HepG2 (cell line): ENCODE data around the gene SRCIN1. TPM values are rescaled to one million over a fixed set of nuclear protein-coding genes. Genes with fewer than 3 reads are reported as not detected.
A peak's percentile ranks its signal among the peaks of the same experiment; 100 is the strongest.

Experiments
- BRD4 ChIP-seq: sonication (generic); formaldehyde crosslinking; IDR thresholded peaks from 2 replicates; pipeline ENCODE4 v1.4.0; 2020; ENCODE audit warnings: missing genetic modification reagents
- CHCHD3 ChIP-seq: sonication (generic); formaldehyde crosslinking; IDR thresholded peaks from 2 replicates; pipeline ENCODE4 v1.8.0; 2022; ENCODE audit warnings: mild to moderate bottlenecking, missing genetic modification reagents, moderate library complexity
- ELK4 ChIP-seq: sonication (generic); formaldehyde crosslinking; IDR thresholded peaks from 2 replicates; pipeline ENCODE4 v1.9.0; 2021; ENCODE audit warnings: missing genetic modification reagents, borderline replicate concordance
- EZH2 ChIP-seq: conservative IDR thresholded peaks from 2 replicates; pipeline ENCODE4 v1.6.1; 2012; ENCODE audit warnings: mild to moderate bottlenecking, low read depth, low read length, moderate library complexity
- FIP1L1 ChIP-seq: fragments of 200-400 bp; formaldehyde crosslinking; IDR thresholded peaks from 2 replicates; pipeline ENCODE4 v1.6.1; 2018; ENCODE audit warnings: low read depth, mild to moderate bottlenecking, low read length, moderate library complexity, borderline replicate concordance; ENCODE audit not compliant: insufficient read depth
- FOXP1 ChIP-seq, 2 experiments: fragments of 450-650 bp in 1 of 2; IDR thresholded peaks; 2 replicates each; pipeline ENCODE4 v1.6.1; 2017 to 2018; ENCODE audit warnings: antibody characterized with exemption in 1 of 2
- HDAC1 ChIP-seq: sonication (generic); formaldehyde crosslinking; IDR thresholded peaks from 2 replicates; pipeline ENCODE4 v1.5.1; 2020; ENCODE audit warnings: mild to moderate bottlenecking, missing genetic modification reagents
- IKZF1 ChIP-seq: fragments of 450-650 bp; IDR thresholded peaks from 2 replicates; pipeline ENCODE4 v1.7.1; 2016
- NCOA2 ChIP-seq: sonication (generic); formaldehyde crosslinking; IDR thresholded peaks from 2 replicates; pipeline ENCODE4 v1.8.0; 2022; ENCODE audit warnings: inconsistent platforms
- SRSF4 ChIP-seq: fragments of 200-400 bp; formaldehyde crosslinking; IDR thresholded peaks from one replicate; pipeline ENCODE4 v1.6.1; 2018; ENCODE audit warnings: mild to moderate bottlenecking, low read depth, low read length, moderate library complexity; ENCODE audit not compliant: poor library complexity, severe bottlenecking
- TARDBP ChIP-seq: sonication (generic); formaldehyde crosslinking; IDR thresholded peaks from 2 replicates; pipeline ENCODE4 v1.8.0; 2022; ENCODE audit warnings: mild to moderate bottlenecking, missing genetic modification reagents
- ZFP36L1 ChIP-seq: sonication (generic); formaldehyde crosslinking; IDR thresholded peaks from 2 replicates; pipeline ENCODE4 v1.8.0; 2022; ENCODE audit warnings: mild to moderate bottlenecking, missing genetic modification reagents, moderate library complexity
- ZNF317 ChIP-seq: sonication (generic); formaldehyde crosslinking; IDR thresholded peaks from 2 replicates; pipeline ENCODE4 v1.5.0; 2020; ENCODE audit warnings: mild to moderate bottlenecking, missing genetic modification reagents
- ZNF318 ChIP-seq: sonication (generic); formaldehyde crosslinking; IDR thresholded peaks from 2 replicates; pipeline ENCODE4 v1.4.0; 2020; ENCODE audit warnings: mild to moderate bottlenecking, missing genetic modification reagents
- ZNF431 ChIP-seq: sonication (generic); formaldehyde crosslinking; IDR thresholded peaks from 2 replicates; pipeline ENCODE4 v1.9.0; 2022; ENCODE audit warnings: missing genetic modification reagents, low read depth, mild to moderate bottlenecking, borderline replicate concordance
- ZNF710 ChIP-seq: sonication (generic); formaldehyde crosslinking; IDR thresholded peaks from 2 replicates; pipeline ENCODE4 v1.5.0; 2020; ENCODE audit warnings: mild to moderate bottlenecking, missing genetic modification reagents, borderline replicate concordance
- ZNF891 ChIP-seq: sonication (generic); formaldehyde crosslinking; IDR thresholded peaks from 2 replicates; pipeline ENCODE4 v1.5.0; 2020; ENCODE audit warnings: mild to moderate bottlenecking, missing genetic modification reagents
- ZSCAN12 ChIP-seq: sonication (generic); formaldehyde crosslinking; IDR thresholded peaks from 2 replicates; pipeline ENCODE4 v1.9.0; 2021; ENCODE audit warnings: mild to moderate bottlenecking, missing genetic modification reagents
- polyA plus RNA-seq, 8 experiments: library from polyadenylated mRNA; depleted of rRNA in 3 of 8; stranded (reverse) in 7 of 8; unstranded in 1 of 8; fragments of >200 nt; fragmentation: Illumina TruSeq in 4 of 8; extraction: Trizol in 4 of 8; gene quantifications; 2 replicates each; pipeline versions ENCODE4 v1.2.1 to v1.2.3, GENCODE V29; 2011 to 2016; ENCODE audit warnings: low read depth in 4 of 8, missing spikeins in 1 of 8, mixed read lengths in 1 of 8; ENCODE audit not compliant: insufficient read depth in 1 of 8
- total RNA-seq, 5 experiments: library from RNA; depleted of rRNA; stranded (reverse); fragments of >200 nt; fragmentation: Illumina TruSeq; extraction: Trizol; gene quantifications; 2 replicates each; pipeline ENCODE4 v1.2.3, GENCODE V29; 2016; ENCODE audit warnings: low read depth in 1 of 5

SRCIN1 gene
- total and polyA plus RNA-seq, 2 of the 13 experiments (the other 11 are each of a cell fraction or from before 2014, with no cell fraction given), result 1.2 to 9.6 TPM

- TF ChIP-seq ZNF318 (CRISPR knock-in tag), result no peak
- TF ChIP-seq FIP1L1, result no peak
- no peak for TF ChIP-seq ZSCAN12 (CRISPR knock-in tag)
- TF ChIP-seq TARDBP (CRISPR knock-in tag), result peak; percentile 54; the same call in 1 of the 2 replicates
- TF ChIP-seq FOXP1 (IDR thresholded peaks at IDR 0.05), result no peak
- no peak for TF ChIP-seq FOXP1 (CRISPR knock-in tag; IDR thresholded peaks at IDR 0.05)
- TF ChIP-seq NCOA2 (CRISPR knock-in tag), result peak; percentile 30; the same call in 1 of the 2 replicates
- no peak for TF ChIP-seq IKZF1
- TF ChIP-seq HDAC1 (CRISPR knock-in tag), result 0 out of 2 replicates have a peak, but pooled peaks have one; percentile 6
- TF ChIP-seq ZNF317 (CRISPR knock-in tag), result no peak
- no peak for TF ChIP-seq CHCHD3 (CRISPR knock-in tag)
- no peak for TF ChIP-seq ELK4 (CRISPR knock-in tag)
- TF ChIP-seq ZNF710 (CRISPR knock-in tag), result no peak
- no peak for TF ChIP-seq ZNF431
- TF ChIP-seq ZNF891 (CRISPR knock-in tag), result peak; percentile 21; the same call in 1 of the 2 replicates
- peak; percentile 12; the same call in 1 of the 2 replicates for TF ChIP-seq EZH2
- no peak for TF ChIP-seq ZFP36L1 (CRISPR knock-in tag)
- no peak for TF ChIP-seq BRD4 (CRISPR knock-in tag)
- TF ChIP-seq SRSF4, result no peak
Measured at GRCh38 chr17:38508954-38509771, 96.6 kb downstream of the SRCIN1 start (continued).
